Neural crest cell (in vitro differentiated cells): Measurements from ENCODE around the gene SCUBE1. TPM values are rescaled to one million over a fixed set of nuclear protein-coding genes. Genes with fewer than 3 reads are reported as not detected.

Source experiments
- DNase-seq: peaks from one replicate; pipeline ENCODE4 v3.0.0; 2021; ENCODE audit warnings: low read depth, mixed read lengths, low spot score
- H3K27ac Mint-ChIP-seq: one replicate; pipeline ENCODE4 v1.8.0; 2021; ENCODE audit warnings: mild to moderate bottlenecking, mixed read lengths; ENCODE audit not compliant: unreplicated experiment
- H3K27me3 Mint-ChIP-seq: 2 replicates; pipeline ENCODE4 v1.8.0; 2021; ENCODE audit warnings: low read depth, mild to moderate bottlenecking, mixed read lengths
- H3K36me3 Mint-ChIP-seq: 2 replicates; pipeline ENCODE4 v1.8.0; 2021; ENCODE audit warnings: low read depth, mild to moderate bottlenecking, mixed read lengths
- H3K4me1 Mint-ChIP-seq: 2 replicates; pipeline ENCODE4 v1.8.0; 2021; ENCODE audit warnings: mixed read lengths
- H3K4me3 Mint-ChIP-seq: one replicate; pipeline ENCODE4 v1.8.0; 2021; ENCODE audit warnings: mild to moderate bottlenecking, mixed read lengths
- H3K9me3 Mint-ChIP-seq: 2 replicates; pipeline ENCODE4 v1.8.0; 2021; ENCODE audit warnings: mixed read lengths
- total RNA-seq: library from RNA; stranded (reverse); gene quantifications from 2 replicates; pipeline ENCODE4 v1.2.1, GENCODE V29; 2021
- TF ChIP-seq, protein P1 (sequence below): fragments of 200-600 bp; sonication (generic); conservative IDR thresholded peaks from 2 replicates; pipeline ENCODE4 v1.5.0; 2021; ENCODE audit warnings: antibody characterized with exemption, mild to moderate bottlenecking

Gene SCUBE1
- total RNA-seq, 1 donor from 2014 or later = 12.1 TPM

DNA sequence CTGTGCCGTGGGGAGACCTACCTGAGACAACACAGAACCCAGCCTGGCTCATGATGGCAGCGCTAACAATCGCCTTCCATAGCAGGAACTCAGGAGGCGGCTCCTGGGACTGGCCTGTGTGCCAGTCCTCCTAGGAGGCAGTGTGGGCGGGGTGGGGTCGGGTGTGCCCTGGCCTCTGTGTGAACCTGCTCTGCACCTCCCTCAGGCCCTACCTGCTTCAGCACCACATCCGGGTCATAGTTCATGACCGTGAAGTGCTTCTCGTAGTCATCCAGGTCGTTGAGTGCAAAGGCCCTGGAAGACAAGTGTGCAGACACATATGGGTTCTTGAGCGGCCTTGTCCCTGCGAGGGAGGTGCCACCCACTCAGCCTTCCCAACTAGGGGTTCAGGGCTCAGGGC, 171.6 kb downstream of the SCUBE1 start:
- DNase-seq = no peak
- TF ChIP-seq, protein P1, sequence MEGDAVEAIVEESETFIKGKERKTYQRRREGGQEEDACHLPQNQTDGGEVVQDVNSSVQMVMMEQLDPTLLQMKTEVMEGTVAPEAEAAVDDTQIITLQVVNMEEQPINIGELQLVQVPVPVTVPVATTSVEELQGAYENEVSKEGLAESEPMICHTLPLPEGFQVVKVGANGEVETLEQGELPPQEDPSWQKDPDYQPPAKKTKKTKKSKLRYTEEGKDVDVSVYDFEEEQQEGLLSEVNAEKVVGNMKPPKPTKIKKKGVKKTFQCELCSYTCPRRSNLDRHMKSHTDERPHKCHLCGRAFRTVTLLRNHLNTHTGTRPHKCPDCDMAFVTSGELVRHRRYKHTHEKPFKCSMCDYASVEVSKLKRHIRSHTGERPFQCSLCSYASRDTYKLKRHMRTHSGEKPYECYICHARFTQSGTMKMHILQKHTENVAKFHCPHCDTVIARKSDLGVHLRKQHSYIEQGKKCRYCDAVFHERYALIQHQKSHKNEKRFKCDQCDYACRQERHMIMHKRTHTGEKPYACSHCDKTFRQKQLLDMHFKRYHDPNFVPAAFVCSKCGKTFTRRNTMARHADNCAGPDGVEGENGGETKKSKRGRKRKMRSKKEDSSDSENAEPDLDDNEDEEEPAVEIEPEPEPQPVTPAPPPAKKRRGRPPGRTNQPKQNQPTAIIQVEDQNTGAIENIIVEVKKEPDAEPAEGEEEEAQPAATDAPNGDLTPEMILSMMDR = no peak
- H3K27me3 Mint-ChIP-seq = no peaks in the 10 kb centered on the region
- no peaks in the 10 kb centered on the region for H3K9me3 Mint-ChIP-seq
- H3K36me3 Mint-ChIP-seq = no peaks in the 10 kb centered on the region
- no peak overlapping the region for H3K4me3 Mint-ChIP-seq
- no peaks in the 10 kb centered on the region for H3K4me1 Mint-ChIP-seq
- H3K27ac Mint-ChIP-seq = no peak overlapping the region

DNA sequence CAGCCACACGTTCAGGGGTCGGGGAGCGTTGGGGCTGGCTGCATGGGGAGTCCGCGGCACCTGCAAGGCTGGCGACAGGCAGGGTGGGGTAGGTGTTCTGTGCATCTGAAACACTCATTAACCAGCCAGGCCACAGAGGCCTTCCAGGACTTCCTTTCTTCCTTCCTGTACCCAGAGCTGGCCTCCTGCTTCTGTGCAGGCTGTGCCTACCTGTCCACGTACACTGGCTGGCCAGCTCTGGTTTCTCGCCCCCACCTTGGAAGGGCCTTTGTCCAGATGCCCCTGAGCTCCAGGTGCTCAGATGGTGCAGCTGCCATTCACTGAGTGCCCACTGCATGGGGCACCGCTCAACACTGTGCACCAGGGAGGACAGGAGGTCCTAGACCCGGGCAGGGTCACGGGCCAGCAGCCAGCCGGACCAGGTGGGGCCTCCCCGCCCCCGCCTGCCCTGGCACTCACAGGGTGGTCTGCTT, 172.1 kb downstream of the SCUBE1 start:
- Mint-ChIP-seq H3K27ac (no peak overlapping the region), H3K27me3 (no peaks in the 10 kb centered on the region), H3K4me3 (no peak overlapping the region), H3K4me1 (no peaks in the 10 kb centered on the region), H3K36me3 (no peaks in the 10 kb centered on the region), H3K9me3 (no peaks in the 10 kb centered on the region)
- TF ChIP-seq, protein P1 = no peak
- DNase-seq = no peak

DNA sequence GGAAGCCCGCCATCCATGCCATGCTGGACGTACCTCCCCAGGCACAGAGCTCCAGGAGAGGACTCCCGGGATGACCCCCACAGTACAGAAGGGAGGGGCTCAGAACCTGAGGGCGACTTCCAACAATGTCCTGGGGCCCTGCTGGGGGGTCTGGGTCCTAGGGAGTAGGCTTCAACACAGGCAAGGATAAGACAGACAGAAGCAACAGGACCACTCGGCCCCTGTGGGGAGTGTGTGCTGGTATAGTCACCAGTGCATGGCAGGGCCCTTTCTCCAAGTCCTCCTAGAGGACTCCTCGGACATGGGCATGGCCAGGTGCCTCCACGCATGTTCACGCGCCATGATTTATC, 173.1 kb downstream of the SCUBE1 start:
- no peak overlapping the region for H3K27ac Mint-ChIP-seq
- H3K4me1 Mint-ChIP-seq = no peaks in the 10 kb centered on the region
- H3K36me3 Mint-ChIP-seq = no peaks in the 10 kb centered on the region
- no peak overlapping the region for H3K4me3 Mint-ChIP-seq
- no peak for DNase-seq
- no peaks in the 10 kb centered on the region for H3K9me3 Mint-ChIP-seq
- no peaks in the 10 kb centered on the region for H3K27me3 Mint-ChIP-seq
- TF ChIP-seq, protein P1 = no peak

DNA sequence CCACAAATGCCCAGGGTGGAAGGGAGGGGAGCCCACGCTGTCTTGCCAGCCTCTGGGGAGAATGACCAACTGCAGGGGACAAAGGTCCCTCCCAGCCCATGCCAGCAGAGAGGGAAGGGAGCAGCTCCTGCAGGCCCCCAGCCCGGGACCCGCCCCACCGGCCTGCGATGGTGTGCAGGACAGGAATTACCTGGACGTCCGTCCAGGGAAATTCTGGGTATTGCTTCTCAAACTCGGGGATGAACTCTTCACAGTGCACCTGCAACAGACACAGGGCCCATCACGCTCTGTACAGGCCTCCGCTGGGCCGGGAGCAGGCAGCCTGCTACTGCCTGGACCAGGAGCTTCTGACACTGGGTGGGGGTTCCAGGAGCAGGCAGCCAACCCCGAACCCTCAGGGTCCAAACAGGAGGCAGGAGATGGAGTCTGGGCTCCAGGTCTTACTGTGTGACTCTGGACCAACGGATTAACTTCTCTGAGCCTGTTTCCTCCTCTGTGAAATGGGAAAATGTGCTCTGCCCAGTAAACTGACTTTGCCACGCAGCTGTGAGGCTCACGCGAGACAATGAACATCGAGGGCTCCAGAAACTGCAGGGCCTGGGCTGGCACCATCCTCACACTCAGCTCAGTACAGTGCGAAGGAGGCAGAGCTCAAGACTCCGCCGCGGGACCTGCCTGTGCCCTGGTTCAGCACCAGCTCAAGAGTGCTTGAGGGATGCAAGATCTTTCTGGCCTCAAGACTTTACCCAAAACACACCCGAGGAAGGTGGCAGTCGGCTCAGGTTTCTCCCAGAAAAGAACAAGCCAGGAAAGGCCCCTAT, 173.7 kb downstream of the SCUBE1 start:
- no peaks in the 10 kb centered on the region for H3K4me1 Mint-ChIP-seq
- no peak overlapping the region for H3K27ac Mint-ChIP-seq
- TF ChIP-seq, protein P1 = no peak
- no peaks in the 10 kb centered on the region for H3K27me3 Mint-ChIP-seq
- H3K4me3 Mint-ChIP-seq = no peak overlapping the region
- H3K36me3 Mint-ChIP-seq = no peaks in the 10 kb centered on the region
- H3K9me3 Mint-ChIP-seq = no peaks in the 10 kb centered on the region
- no peak for DNase-seq

DNA sequence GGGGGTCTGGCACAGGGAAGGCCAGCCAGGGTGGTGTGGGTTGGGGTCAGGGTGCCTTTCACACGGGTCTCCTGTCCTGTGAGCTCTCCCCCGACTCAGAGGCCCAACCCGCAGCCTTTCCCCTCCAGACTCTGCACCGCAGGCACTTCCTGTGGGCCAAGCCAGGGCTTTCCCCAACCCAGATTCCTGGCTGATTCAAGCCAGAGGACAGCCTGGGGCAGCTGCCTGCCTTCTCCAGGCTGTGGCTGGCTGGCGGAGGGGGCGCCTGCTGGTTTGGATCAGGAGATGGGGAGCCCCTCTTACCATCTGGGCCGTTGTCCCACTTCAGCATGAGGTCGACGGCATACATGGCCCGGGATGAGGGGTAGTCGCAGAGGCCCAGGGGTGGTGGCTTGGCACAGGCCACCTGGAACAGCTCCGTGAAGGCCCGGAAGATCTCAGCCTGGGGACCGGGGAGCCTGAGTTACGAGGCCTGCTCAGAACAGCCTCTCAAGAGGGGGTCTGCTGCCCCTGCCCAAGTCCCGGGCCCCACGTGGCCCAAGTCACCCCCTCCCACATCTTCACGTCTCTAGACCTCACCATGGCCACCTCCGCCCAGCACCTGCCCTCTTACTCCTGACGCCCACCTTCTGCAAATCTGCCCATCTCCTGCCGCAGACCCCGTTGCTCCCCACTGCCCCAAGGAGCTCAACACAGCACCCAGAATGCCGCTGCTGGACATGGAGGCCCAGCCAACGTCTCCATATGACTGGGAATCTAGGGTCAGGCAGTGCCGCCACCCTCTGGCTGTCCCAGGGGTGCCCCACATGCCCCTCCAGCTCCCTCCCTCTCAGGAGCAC, 174.5 kb downstream of the SCUBE1 start:
- no peaks in the 10 kb centered on the region for H3K9me3 Mint-ChIP-seq
- no peak for DNase-seq
- no peak overlapping the region for H3K4me3 Mint-ChIP-seq
- no peaks in the 10 kb centered on the region for H3K27me3 Mint-ChIP-seq
- H3K27ac Mint-ChIP-seq = peak overlapping the region; percentile 84
- peaks cover 8% of the 10 kb centered on the region for H3K4me1 Mint-ChIP-seq
- TF ChIP-seq, protein P1 = no peak
- H3K36me3 Mint-ChIP-seq = no peaks in the 10 kb centered on the region
